Stomach (tissue), 4 donors: Measurements from ENCODE around the gene TSHZ2.

Experiments
- CTCF ChIP-seq, 7 experiments: fragments of 450-650 bp in 4 of 7; fragments of 200-600 bp in 3 of 7; sonication (generic) in 3 of 7; IDR thresholded peaks; one replicate each; pipeline ENCODE4 v1.5.1; 2016 to 2019; ENCODE audit warnings: antibody characterized with exemption in 7 of 7, control low read depth in 2 of 7, mild to moderate bottlenecking in 1 of 7
- EP300 ChIP-seq: sonication (generic); formaldehyde crosslinking; IDR thresholded peaks from one replicate; pipeline ENCODE4 v1.6.1; 2017; ENCODE audit warnings: antibody characterized with exemption
- POLR2A ChIP-seq, 4 donors: fragments of 450-650 bp; IDR thresholded peaks; one replicate each; pipeline ENCODE4 v1.6.1; 2016; ENCODE audit warnings: antibody characterized with exemption in 4 of 4, control low read depth in 2 of 4, mild to moderate bottlenecking in 1 of 4, moderate library complexity in 1 of 4
- POLR2AphosphoS5 ChIP-seq, 3 donors: sonication (generic); formaldehyde crosslinking; IDR thresholded peaks; one replicate each; pipeline ENCODE4 v1.6.1; 2016; ENCODE audit warnings: antibody characterized with exemption in 3 of 3

DNA sequence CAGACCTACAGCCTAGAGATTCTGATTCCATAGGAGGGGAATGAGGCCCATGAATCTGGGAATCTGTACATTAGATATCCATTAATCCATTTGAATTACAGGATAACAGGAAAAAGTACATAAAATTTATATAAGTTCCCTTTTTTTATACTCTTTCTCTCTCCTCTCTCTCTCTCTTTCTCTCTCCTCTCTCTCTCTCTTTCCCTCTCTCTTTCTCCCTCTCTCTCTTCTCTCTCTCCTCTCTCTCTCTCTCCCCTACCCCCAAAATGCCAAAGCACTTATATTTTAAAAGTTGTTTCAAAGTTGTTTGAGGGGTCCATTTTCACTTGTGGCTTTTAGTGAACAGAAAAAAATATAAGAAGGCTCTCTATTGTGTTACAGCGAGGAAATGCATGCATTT lies 15.1 kb downstream of the TSHZ2 start:
- TF ChIP-seq EP300 (no peak), CTCF (IDR thresholded peaks at IDR 0.05) (no peak), POLR2A (IDR thresholded peaks at IDR 0.05) (no peak), POLR2AphosphoS5 (IDR thresholded peaks at IDR 0.05) (no peak)
